BJ (cell line): ENCODE data around the gene VAT1L. TPM values are rescaled to one million over a fixed set of nuclear protein-coding genes. Genes with fewer than 3 reads are reported as not detected.
A peak's percentile ranks its signal among the peaks of the same experiment; 100 is the strongest.

Experiments used
- CTCF ChIA-PET: fragments of 350-600 bp; formaldehyde crosslinking; extraction: SDS; loops from one replicate; lab custom pipeline; 2021; ENCODE audit warnings: antibody characterized with exemption, inconsistent platforms; lab: Yijun Ruan, JAX
- POLR2A ChIA-PET: fragments of 300-600 bp; sonication (Branson Sonifier 250); formaldehyde crosslinking; extraction: SDS; loops from one replicate; lab custom pipeline; 2021; ENCODE audit warnings: antibody characterized with exemption; lab: Charles Lee
- DNase-seq: peaks from one replicate; pipeline ENCODE4 v3.0.0-alpha.2; 2011; ENCODE audit warnings: low read depth
- H3K27me3 ChIP-seq: 2 replicates; pipeline ENCODE4 v1.6.0; 2011; ENCODE audit warnings: low read length; ENCODE audit not compliant: control insufficient read depth, insufficient read depth
- H3K36me3 ChIP-seq: 2 replicates; pipeline ENCODE4 v1.5.1; 2011; ENCODE audit warnings: low read length; ENCODE audit not compliant: control insufficient read depth, insufficient read depth
- H3K4me3 ChIP-seq: 2 replicates; pipeline ENCODE4 v1.5.1; 2011; ENCODE audit warnings: low read depth, mild to moderate bottlenecking, control low read depth, low read length
- polyA plus RNA-seq: library from polyadenylated mRNA; depleted of rRNA; stranded (reverse); fragments of >200 nt; gene quantifications from 2 replicates; pipeline ENCODE4 v1.2.3, GENCODE V29; 2011
- TF ChIP-seq, protein P1 (sequence below): IDR thresholded peaks from 2 replicates; pipeline ENCODE4 v1.5.1; 2011; ENCODE audit warnings: low read depth, mild to moderate bottlenecking, control low read depth, inconsistent platforms, low read length, moderate library complexity; ENCODE audit not compliant: insufficient read depth

Gene VAT1L
- polyA plus RNA-seq, 1 experiment, result 4.7 TPM

DNA sequence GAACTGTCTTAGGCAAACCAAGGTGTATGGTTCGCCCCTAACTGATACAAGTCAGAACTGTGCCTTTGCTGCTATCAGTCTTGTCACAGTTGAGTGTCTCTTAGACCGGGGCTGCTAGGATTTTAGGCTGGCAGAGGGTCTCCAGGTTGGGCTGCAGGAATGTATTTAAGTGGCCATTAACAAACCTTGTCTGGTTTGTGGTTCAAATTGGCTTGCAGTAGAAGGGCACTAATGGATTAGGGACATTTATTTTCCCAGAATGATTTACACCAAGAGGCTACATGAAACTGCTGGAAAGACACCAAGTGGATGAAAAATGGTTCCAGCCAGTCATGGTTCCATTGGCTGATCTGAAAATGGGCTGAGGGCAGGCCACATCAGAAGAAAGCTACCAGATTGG is 5.1 kb downstream of the VAT1L start:
- ChIA-PET CTCF (no interaction called here), POLR2A (no interaction called here)
- peaks cover 5% of the 10 kb centered on the region; the same call in 1 of the 2 replicates for H3K27me3 ChIP-seq
- H3K36me3 ChIP-seq, result no peaks in the 10 kb centered on the region
- no peak for DNase-seq
- TF ChIP-seq, protein P1, sequence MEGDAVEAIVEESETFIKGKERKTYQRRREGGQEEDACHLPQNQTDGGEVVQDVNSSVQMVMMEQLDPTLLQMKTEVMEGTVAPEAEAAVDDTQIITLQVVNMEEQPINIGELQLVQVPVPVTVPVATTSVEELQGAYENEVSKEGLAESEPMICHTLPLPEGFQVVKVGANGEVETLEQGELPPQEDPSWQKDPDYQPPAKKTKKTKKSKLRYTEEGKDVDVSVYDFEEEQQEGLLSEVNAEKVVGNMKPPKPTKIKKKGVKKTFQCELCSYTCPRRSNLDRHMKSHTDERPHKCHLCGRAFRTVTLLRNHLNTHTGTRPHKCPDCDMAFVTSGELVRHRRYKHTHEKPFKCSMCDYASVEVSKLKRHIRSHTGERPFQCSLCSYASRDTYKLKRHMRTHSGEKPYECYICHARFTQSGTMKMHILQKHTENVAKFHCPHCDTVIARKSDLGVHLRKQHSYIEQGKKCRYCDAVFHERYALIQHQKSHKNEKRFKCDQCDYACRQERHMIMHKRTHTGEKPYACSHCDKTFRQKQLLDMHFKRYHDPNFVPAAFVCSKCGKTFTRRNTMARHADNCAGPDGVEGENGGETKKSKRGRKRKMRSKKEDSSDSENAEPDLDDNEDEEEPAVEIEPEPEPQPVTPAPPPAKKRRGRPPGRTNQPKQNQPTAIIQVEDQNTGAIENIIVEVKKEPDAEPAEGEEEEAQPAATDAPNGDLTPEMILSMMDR, result no peak
- H3K4me3 ChIP-seq, result no peak overlapping the region

GRCh38 chr16:77794586-77794985 is 6.2 kb downstream of the VAT1L start:
- ChIA-PET CTCF (interaction anchor here (1.4 kb wide), 1 partner anchor 9 kb away, joined by 4 read pairs; no protein-coding TSS in a partner anchor), POLR2A (no interaction called here)
- Histone ChIP-seq H3K27me3 (peaks cover 2% of the 10 kb centered on the region; the same call in 1 of the 2 replicates), H3K36me3 (no peaks in the 10 kb centered on the region), H3K4me3 (no peak overlapping the region)
- TF ChIP-seq, protein P1, result no peak
- DNase-seq, result peak; percentile 7

- TF ChIP-seq, protein P1, result no peak
- ChIA-PET CTCF (no interaction called here), POLR2A (no interaction called here)
- Histone ChIP-seq H3K36me3 (no peaks in the 10 kb centered on the region), H3K4me3 (no peak overlapping the region), H3K27me3 (no peaks in the 10 kb centered on the region)
- DNase-seq, result no peak
Measured at GRCh38 chr16:77801817-77802216, 13.5 kb downstream of the VAT1L start.

GRCh38 chr16:77805398-77805797 is 17.0 kb downstream of the VAT1L start:
- Histone ChIP-seq H3K4me3 (no peak overlapping the region), H3K36me3 (no peaks in the 10 kb centered on the region), H3K27me3 (no peaks in the 10 kb centered on the region)
- CTCF ChIA-PET, result no interaction called here
- POLR2A ChIA-PET, result no interaction called here
- no peak for DNase-seq
- TF ChIP-seq, protein P1, result no peak

DNA sequence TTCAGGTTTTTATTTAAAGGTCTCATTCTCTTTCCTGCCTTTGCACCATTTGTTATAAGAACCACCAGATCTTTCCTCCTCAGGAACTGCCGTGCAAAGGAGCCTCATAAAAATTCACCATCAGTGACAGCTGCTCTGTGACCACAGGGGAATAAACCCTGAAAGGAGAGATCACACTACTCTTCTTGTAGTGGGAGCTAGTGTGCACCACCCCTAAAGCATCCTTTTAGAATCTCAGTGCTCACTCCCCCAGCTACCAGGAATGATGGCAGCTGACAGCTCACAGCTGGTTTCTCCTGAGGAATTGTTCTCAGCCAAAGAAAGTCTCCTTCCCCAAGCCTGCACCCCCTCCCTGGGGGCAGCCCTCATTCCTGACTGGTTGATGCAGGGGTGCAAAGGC is 18.7 kb downstream of the VAT1L start:
- POLR2A ChIA-PET, result no interaction called here
- CTCF ChIA-PET, result no interaction called here
- Histone ChIP-seq H3K4me3 (no peak overlapping the region), H3K36me3 (no peaks in the 10 kb centered on the region), H3K27me3 (no peaks in the 10 kb centered on the region)
- TF ChIP-seq, protein P1, result no peak
- DNase-seq, result no peak
